GM12892 (cell line): ENCODE data around the gene BET1.

ENCODE experiments used
- POLR2A ChIP-seq: IDR thresholded peaks from 2 replicates; pipeline ENCODE4 v1.6.1; 2011; ENCODE audit warnings: low read depth, low read length, control low read depth
- POLR2AphosphoS5 ChIP-seq: IDR thresholded peaks from 2 replicates; pipeline ENCODE4 v1.6.1; 2011; ENCODE audit warnings: low read depth, low read length, control low read depth
- TAF1 ChIP-seq: IDR thresholded peaks from 2 replicates; pipeline ENCODE4 v1.6.1; 2011; ENCODE audit warnings: low read depth, mild to moderate bottlenecking, control low read depth, low read length, borderline replicate concordance

DNA sequence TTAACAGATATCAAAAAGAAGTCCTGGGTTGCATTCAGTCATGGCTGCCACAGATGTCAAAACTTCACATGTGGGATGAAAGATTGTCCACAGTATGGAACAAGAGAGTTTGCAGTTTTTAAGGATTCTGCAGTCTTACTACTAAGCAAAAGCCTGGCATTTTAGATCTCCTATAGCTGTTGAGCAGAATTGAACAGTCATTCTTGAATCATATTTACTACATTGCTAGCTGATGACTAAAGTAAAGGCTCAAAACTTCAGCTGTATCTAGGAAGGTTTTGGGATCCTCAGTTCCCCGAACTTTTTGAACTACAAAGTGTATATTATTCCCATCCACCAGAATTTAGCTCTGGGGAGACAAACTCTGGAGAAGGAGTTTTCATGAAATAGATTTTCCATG lies 31.0 kb downstream of the BET1 start:
- TF ChIP-seq POLR2A (no peak), POLR2AphosphoS5 (no peak), TAF1 (no peak)
